NCI-H748 (cell line): ENCODE measurements around the gene NEDD4.
"Not testable (repeated sequence)": the region's sequence is repeated elsewhere in the genome, so short reads cannot be mapped to it uniquely, and the experiment has no call there.

Experiments
- DNase-seq: peaks from one replicate; lab custom pipeline; 2025; ENCODE audit not compliant: unreplicated experiment; lab: John Stamatoyannopoulos, UW

The NEDD4 gene

GRCh38 chr15:55834331-55834730 lies 159.1 kb downstream of the NEDD4 start:
- DNase-seq = no peak

- DNase-seq = no peak
Measured at GRCh38 chr15:55829826-55830225, 163.6 kb downstream of the NEDD4 start.

GRCh38 chr15:55827955-55828354 lies 165.5 kb downstream of the NEDD4 start:
- no peak for DNase-seq

GRCh38 chr15:55827204-55827603 lies 166.2 kb downstream of the NEDD4 start:
- no peak for DNase-seq

- DNase-seq = no peak
Measured at GRCh38 chr15:55824857-55825613, 168.4 kb downstream of the NEDD4 start.

GRCh38 chr15:55823699-55824340 lies 169.6 kb downstream of the NEDD4 start:
- no peak for DNase-seq

- peak; percentile 1 for DNase-seq
Measured at GRCh38 chr15:55823191-55823670, 170.2 kb downstream of the NEDD4 start.

GRCh38 chr15:55821740-55822139 lies 171.7 kb downstream of the NEDD4 start:
- not testable (repeated sequence) for DNase-seq

GRCh38 chr15:55820043-55820442 lies 173.4 kb downstream of the NEDD4 start:
- DNase-seq = no peak

GRCh38 chr15:55819397-55820034 lies 173.9 kb downstream of the NEDD4 start:
- no peak for DNase-seq

GRCh38 chr15:55816017-55816416 lies 177.4 kb downstream of the NEDD4 start:
- DNase-seq = no peak

- DNase-seq = peak; percentile 2
Measured at GRCh38 chr15:55802600-55803376, 190.6 kb downstream of the NEDD4 start.

- DNase-seq = no peak
Measured at GRCh38 chr15:55800216-55800615, 193.2 kb downstream of the NEDD4 start.

- peak; percentile 43 for DNase-seq
Measured at GRCh38 chr15:55799291-55800212, 193.9 kb downstream of the NEDD4 start.

GRCh38 chr15:55796321-55796965 lies 197.0 kb downstream of the NEDD4 start:
- DNase-seq = no peak

- DNase-seq = no peak
Measured at GRCh38 chr15:55795031-55795430, 198.4 kb downstream of the NEDD4 start.

GRCh38 chr15:55791551-55792400 lies 201.6 kb downstream of the NEDD4 start:
- DNase-seq = peak; percentile 1

GRCh38 chr15:55789066-55789660 lies 204.2 kb downstream of the NEDD4 start:
- peak; percentile 3 for DNase-seq
